GM12878 (cell line): Measurements from ENCODE around the gene NLGN4X. TPM values are rescaled to one million over a fixed set of nuclear protein-coding genes. Genes with fewer than 3 reads are reported as not detected.

Experiments
- ATAC-seq: fragments of 200-7000 bp; cut with Tn5 transposase; 3 replicates; pipeline ENCODE4 v1.9.1; 2020; ENCODE audit warnings: mild to moderate bottlenecking, moderate library complexity
- BruUV-seq: library from RNA; stranded (reverse); fragments of 400-500 nt; replicated peaks from 2 replicates; lab custom pipeline; 2021; lab: Mats Ljungman, UMichigan
- CTCF ChIA-PET: fragments of 300-600 bp; sonication (Branson Sonifier 250); formaldehyde crosslinking; extraction: SDS; loops from one replicate; lab custom pipeline; 2021; ENCODE audit warnings: inconsistent platforms; lab: Yijun Ruan, JAX
- POLR2A ChIA-PET: fragments of 350-600 bp; formaldehyde crosslinking; extraction: SDS; loops from one replicate; lab custom pipeline; 2021; ENCODE audit warnings: inconsistent platforms; lab: Charles Lee
- RAD21 ChIA-PET: fragments of 300-600 bp; sonication (Branson Sonifier 250); formaldehyde crosslinking; loops from one replicate; lab custom pipeline; 2023; ENCODE audit warnings: antibody characterized with exemption; ENCODE audit not compliant: unreplicated experiment; lab: Charles Lee
- SMC1A ChIA-PET: fragments of 300-600 bp; sonication (Branson Sonifier 250); formaldehyde crosslinking; loops from one replicate; lab custom pipeline; 2023; ENCODE audit not compliant: unreplicated experiment, uncharacterized antibody; lab: Charles Lee
- DNase-seq: peaks from one replicate; pipeline ENCODE4 v3.0.0-alpha.2; 2011; ENCODE audit warnings: low read depth, low spot score
- FAIRE-seq: peaks from 3 replicates; lab custom pipeline; 2011; peaks lifted over from hg19 to GRCh38; lab: Jason Lieb, UNC
- H2AFZ ChIP-seq: 2 replicates; pipeline ENCODE4 v1.6.0; 2011; ENCODE audit warnings: low read depth, low read length, control low read depth; ENCODE audit not compliant: control insufficient read depth
- H3K27ac ChIP-seq: 2 replicates; pipeline ENCODE4 v1.5.1; 2011; ENCODE audit warnings: control low read depth; ENCODE audit not compliant: control insufficient read depth, insufficient read depth
- H3K27me3 ChIP-seq, 2 experiments: replicated peaks in 1 of 2; 2 replicates each; pipeline versions ENCODE4 v1.6.0 to v1.6.1; 2011; ENCODE audit warnings: low read length in 1 of 2; ENCODE audit not compliant: control insufficient read depth in 2 of 2, insufficient read depth in 2 of 2
- H3K36me3 ChIP-seq, 2 experiments: 2 replicates each; pipeline ENCODE4 v1.5.1; 2011; ENCODE audit warnings: low read length in 1 of 2; ENCODE audit not compliant: control insufficient read depth in 2 of 2, insufficient read depth in 2 of 2
- H3K4me1 ChIP-seq: 2 replicates; pipeline ENCODE4 v1.6.1; 2011; ENCODE audit warnings: mild to moderate bottlenecking, low read length, moderate library complexity, mixed read lengths; ENCODE audit not compliant: control insufficient read depth, insufficient read depth
- H3K4me2 ChIP-seq: 2 replicates; pipeline ENCODE4 v1.6.0; 2011; ENCODE audit warnings: control low read depth; ENCODE audit not compliant: control insufficient read depth, insufficient read depth
- H3K4me3 ChIP-seq: fragments of 200-600 bp; sonication (generic); 2 replicates; pipeline ENCODE4 v1.5.1; 2016
- H3K79me2 ChIP-seq: 2 replicates; pipeline ENCODE4 v1.6.0; 2011; ENCODE audit warnings: low read length; ENCODE audit not compliant: control insufficient read depth, insufficient read depth
- H3K9ac ChIP-seq: 2 replicates; pipeline ENCODE4 v1.8.0; 2011; ENCODE audit warnings: low read length, control low read depth, mixed read lengths; ENCODE audit not compliant: control insufficient read depth, insufficient read depth
- H3K9me3 ChIP-seq: replicated peaks from 3 replicates; pipeline ENCODE4 v1.5.1; 2011; ENCODE audit warnings: mild to moderate bottlenecking, low read length; ENCODE audit not compliant: control insufficient read depth, insufficient read depth
- H4K20me1 ChIP-seq: 2 replicates; pipeline ENCODE4 v1.6.0; 2011; ENCODE audit not compliant: control insufficient read depth, insufficient read depth
- BHLHE40 ChIP-seq, 2 experiments: fragments of 450-650 bp in 1 of 2; IDR thresholded peaks; 2 replicates each; pipeline ENCODE4 v1.6.1; 2011 to 2017; ENCODE audit warnings: low read depth in 2 of 2, borderline replicate concordance in 1 of 2, improper control_type of control experiment in 1 of 2, low read length in 1 of 2, mild to moderate bottlenecking in 1 of 2
- NFXL1 ChIP-seq: fragments of 450-650 bp; IDR thresholded peaks from 2 replicates; pipeline ENCODE4 v1.6.1; 2017; ENCODE audit warnings: antibody characterized with exemption, mild to moderate bottlenecking, borderline replicate concordance
- NR2C1 ChIP-seq: fragments of 450-650 bp; IDR thresholded peaks from 2 replicates; pipeline ENCODE4 v1.6.1; 2017; ENCODE audit warnings: antibody characterized with exemption, mild to moderate bottlenecking, moderate library complexity
- WGBS: methylation state at CpG from one replicate; pipeline ENCODE4 v1.1.6; 2016; ENCODE audit warnings: low lambda C conversion rate; ENCODE audit not compliant: insufficient replicate concordance, insufficient coverage; ENCODE audit errors: missing lambda C conversion rate; 5-methylcytosine and 5-hydroxymethylcytosine counted together
- in situ Hi-C: fragments of 300-500 bp; cut with MboI; formaldehyde crosslinking; loops from 9 replicates; pipeline ENCODE4 v1.14.3; 2018; ENCODE audit warnings: mixed read lengths
- intact Hi-C: fragments of 100-400 bp; cut with micrococcal nuclease; formaldehyde crosslinking; loops from one replicate; pipeline ENCODE4 v1.14.2; 2022; ENCODE audit not compliant: unreplicated experiment
- polyA plus RNA-seq, 11 experiments: library from polyadenylated mRNA; depleted of rRNA in 4 of 11; unstranded in 6 of 11; stranded (reverse) in 5 of 11; fragments of >200 nt; fragmentation: Nextera tagmentation in 4 of 11; fragmentation: Illumina TruSeq in 1 of 11; extraction: Ambion mirVana in 4 of 11; extraction: Trizol in 1 of 11; gene quantifications; 1 replicate in 1 of 11; 2 replicates in 10 of 11; pipeline versions ENCODE4 v1.2.1 to v1.2.3, GENCODE V29; 2011 to 2016; ENCODE audit warnings: inconsistent platforms in 2 of 11, missing spikeins in 2 of 11, low read depth in 1 of 11
- total RNA-seq, 4 experiments: library from RNA; depleted of rRNA in 3 of 4; stranded (reverse); fragments of >200 nt in 3 of 4; fragmentation: Illumina TruSeq in 1 of 4; extraction: Trizol in 1 of 4; gene quantifications; 2 replicates each; pipeline versions ENCODE4 v1.2.1 to v1.2.3, GENCODE V29; 2013 to 2021
- TF ChIP-seq, protein P1 (sequence below): fragments of 450-650 bp; IDR thresholded peaks from 2 replicates; pipeline ENCODE4 v1.6.1; 2017; ENCODE audit warnings: antibody characterized with exemption, mild to moderate bottlenecking, moderate library complexity

NLGN4X gene
- total and polyA plus RNA-seq, 10 of the 15 experiments (the other 5 are each of a cell fraction or from before 2014, with no cell fraction given), result 0.02 to 1.5 (median 0.09) TPM; not detected in 2

DNA sequence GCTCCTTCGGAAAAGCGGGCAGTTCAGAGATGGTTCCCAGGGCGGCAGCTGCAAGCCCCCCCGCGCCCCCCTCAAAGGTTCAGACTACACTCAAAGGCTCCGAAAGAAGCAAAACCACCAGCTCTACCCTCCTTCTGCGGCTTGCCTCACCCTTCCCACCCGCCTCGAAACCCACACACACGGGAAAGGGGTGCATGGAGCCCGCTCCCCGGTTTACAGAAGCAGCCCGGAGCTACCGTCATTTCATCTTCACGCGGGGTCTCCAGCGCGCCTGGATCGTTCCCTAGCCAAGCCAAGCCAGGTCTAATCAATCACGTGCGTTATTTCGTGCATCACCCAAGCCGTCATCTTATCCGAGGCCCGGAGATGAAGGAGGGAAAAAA lies 1.2 kb downstream of the NLGN4X start:
- intact Hi-C loops, result no loop called here
- FAIRE-seq, result no peak

More for the DNA sequence above, 1.2 kb downstream of the NLGN4X start:
- Histone ChIP-seq H3K4me3 (no peak overlapping the region), H3K4me2 (no peak overlapping the region), H3K36me3 (no peaks in the 10 kb centered on the region), H3K9me3 (no peaks in the 10 kb centered on the region), H2AFZ (no peak overlapping the region), H3K27ac (no peak overlapping the region), H3K27me3 (peaks cover 0 to 4% of the 10 kb centered on the region in 2 experiments; a peak in 2 of 4 replicates), H3K4me1 (no peaks in the 10 kb centered on the region), H4K20me1 (no peaks in the 10 kb centered on the region), H3K79me2 (no peaks in the 10 kb centered on the region), H3K9ac (no peak overlapping the region)
- ChIA-PET CTCF (interaction anchor here (0.6 kb wide), 1 partner anchor 86 kb away, joined by 4 read pairs; no protein-coding TSS in a partner anchor), RAD21 (interaction anchor here (1.8 to 2.3 kb wide), 2 partner anchors 64 to 88 kb away, joined by 4 to 5 read pairs; no protein-coding TSS in a partner anchor), SMC1A (interaction anchor here (0.7 to 1.2 kb wide), 2 partner anchors 20 to 300 kb away, joined by 3 read pairs; no protein-coding TSS in a partner anchor), POLR2A (no interaction called here)
- 19% methylated on average over 23 of the region's 25 CpGs for WGBS
- in situ Hi-C loops, result no loop called here
- TF ChIP-seq, protein P1, sequence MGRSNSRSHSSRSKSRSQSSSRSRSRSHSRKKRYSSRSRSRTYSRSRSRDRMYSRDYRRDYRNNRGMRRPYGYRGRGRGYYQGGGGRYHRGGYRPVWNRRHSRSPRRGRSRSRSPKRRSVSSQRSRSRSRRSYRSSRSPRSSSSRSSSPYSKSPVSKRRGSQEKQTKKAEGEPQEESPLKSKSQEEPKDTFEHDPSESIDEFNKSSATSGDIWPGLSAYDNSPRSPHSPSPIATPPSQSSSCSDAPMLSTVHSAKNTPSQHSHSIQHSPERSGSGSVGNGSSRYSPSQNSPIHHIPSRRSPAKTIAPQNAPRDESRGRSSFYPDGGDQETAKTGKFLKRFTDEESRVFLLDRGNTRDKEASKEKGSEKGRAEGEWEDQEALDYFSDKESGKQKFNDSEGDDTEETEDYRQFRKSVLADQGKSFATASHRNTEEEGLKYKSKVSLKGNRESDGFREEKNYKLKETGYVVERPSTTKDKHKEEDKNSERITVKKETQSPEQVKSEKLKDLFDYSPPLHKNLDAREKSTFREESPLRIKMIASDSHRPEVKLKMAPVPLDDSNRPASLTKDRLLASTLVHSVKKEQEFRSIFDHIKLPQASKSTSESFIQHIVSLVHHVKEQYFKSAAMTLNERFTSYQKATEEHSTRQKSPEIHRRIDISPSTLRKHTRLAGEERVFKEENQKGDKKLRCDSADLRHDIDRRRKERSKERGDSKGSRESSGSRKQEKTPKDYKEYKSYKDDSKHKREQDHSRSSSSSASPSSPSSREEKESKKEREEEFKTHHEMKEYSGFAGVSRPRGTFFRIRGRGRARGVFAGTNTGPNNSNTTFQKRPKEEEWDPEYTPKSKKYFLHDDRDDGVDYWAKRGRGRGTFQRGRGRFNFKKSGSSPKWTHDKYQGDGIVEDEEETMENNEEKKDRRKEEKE, result no peak
- no peak for TF ChIP-seq NFXL1
- TF ChIP-seq BHLHE40 (IDR thresholded peaks at IDR 0.05; ENCODE audit: borderline replicate concordance in 1 of 2, low read depth in 2 of 2, low read length in 1 of 2), result 0 out of 4 replicates have a peak, but pooled peaks of 1 of the 2 experiments have one; percentile 14
- no peak for TF ChIP-seq NR2C1
- BruUV-seq, result no TSS peak
- DNase-seq, result no peak
- no peak for ATAC-seq
